DOHH2 (cell line): ENCODE measurements around the gene B4GAT1.

ENCODE experiments used
- CTCF ChIP-seq: fragments of 200-600 bp; sonication (generic); IDR thresholded peaks from one replicate; pipeline ENCODE4 v1.5.1; 2014; ENCODE audit warnings: antibody characterized with exemption, mild to moderate bottlenecking, low read depth, low read length; ENCODE audit not compliant: poor library complexity, severe bottlenecking
- EZH2phosphoT487 ChIP-seq: fragments of 200-600 bp; sonication (generic); IDR thresholded peaks from 2 replicates; pipeline ENCODE4 v1.6.1; 2017; ENCODE audit warnings: borderline replicate concordance, mild to moderate bottlenecking, antibody characterized with exemption, low read length, moderate library complexity, mixed read lengths

GRCh38 chr11:66302656-66303055 is 44.8 kb downstream of the B4GAT1 start:
- TF ChIP-seq CTCF (no peak), EZH2phosphoT487 (no peak)
